Lower leg skin (tissue), 3 donors: ENCODE measurements around the gene GPR55.

Experiments
- CTCF ChIP-seq, 3 donors: fragments of 450-650 bp; IDR thresholded peaks; one replicate each; pipeline ENCODE4 v1.5.1; 2016; ENCODE audit warnings: antibody characterized with exemption in 3 of 3, mild to moderate bottlenecking in 3 of 3, moderate library complexity in 2 of 3
- POLR2A ChIP-seq, 2 donors: fragments of 450-650 bp; IDR thresholded peaks; one replicate each; pipeline ENCODE4 v1.6.1; 2016 to 2017; ENCODE audit warnings: antibody characterized with exemption in 2 of 2, mild to moderate bottlenecking in 1 of 2, moderate library complexity in 1 of 2

DNA sequence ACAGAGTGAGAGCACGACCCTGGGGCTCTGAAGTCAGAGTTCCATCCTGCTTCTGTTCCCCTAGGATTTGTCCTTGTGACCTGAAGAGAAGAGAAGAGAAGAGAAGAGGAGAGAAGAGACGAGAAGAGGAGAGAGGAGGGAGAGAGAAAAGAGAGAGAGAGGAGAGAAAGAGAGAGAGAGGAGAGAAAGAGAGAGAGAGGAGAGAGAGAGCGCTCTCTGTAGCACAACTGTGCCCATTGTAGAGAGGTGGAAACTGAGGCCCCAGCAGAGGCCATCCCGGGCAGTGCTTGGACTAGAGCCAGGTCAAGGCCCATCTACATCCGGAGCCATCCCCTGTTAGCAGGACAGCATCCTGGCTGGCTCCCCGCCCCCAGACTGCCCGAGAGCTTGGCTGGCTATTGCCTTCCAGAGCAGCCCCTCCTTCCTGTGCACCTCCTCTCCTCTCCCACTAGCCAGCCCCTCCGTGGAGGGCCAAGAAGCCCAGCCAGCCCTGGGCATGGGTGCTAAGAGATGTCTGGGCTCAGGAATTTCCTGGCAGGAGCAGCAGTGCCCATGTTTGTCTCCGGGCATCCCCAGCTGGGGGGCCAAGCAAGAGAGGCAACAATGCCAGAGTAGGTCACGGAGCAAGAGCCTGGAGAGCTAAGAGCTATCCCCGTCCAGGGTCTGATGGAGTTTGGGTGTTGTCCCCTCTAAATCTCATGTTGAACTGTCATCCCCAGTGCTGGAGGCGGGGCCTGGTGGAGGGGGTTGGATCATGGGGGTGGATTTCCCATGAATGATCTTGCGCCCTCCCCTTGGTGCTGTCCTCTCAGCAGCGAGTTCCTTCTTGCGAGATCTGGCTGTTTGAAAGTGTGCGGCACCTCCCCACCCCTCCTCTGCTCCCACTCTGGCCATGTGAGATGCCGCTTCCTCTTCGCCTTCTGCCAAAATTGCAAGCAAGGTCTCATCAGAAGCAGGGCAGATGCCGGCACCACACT is 18.2 kb upstream of the GPR55 start:
- no peak for TF ChIP-seq CTCF (IDR thresholded peaks at IDR 0.05)
- no peak for TF ChIP-seq POLR2A (IDR thresholded peaks at IDR 0.05)
